Stimulated activated CD4-positive, alpha-beta T cell treated with anti-CD3 and anti-CD28 coated beads, TNF-alpha, amount 100 ng/mL, for 48 hours (primary cell): Measurements from ENCODE around the gene KDR.

ENCODE experiments used
- DNase-seq, 3 donors: peaks; one replicate each; pipeline ENCODE4 v3.0.0-alpha.2; 2020; ENCODE audit warnings: low read depth in 3 of 3

The KDR gene

DNA sequence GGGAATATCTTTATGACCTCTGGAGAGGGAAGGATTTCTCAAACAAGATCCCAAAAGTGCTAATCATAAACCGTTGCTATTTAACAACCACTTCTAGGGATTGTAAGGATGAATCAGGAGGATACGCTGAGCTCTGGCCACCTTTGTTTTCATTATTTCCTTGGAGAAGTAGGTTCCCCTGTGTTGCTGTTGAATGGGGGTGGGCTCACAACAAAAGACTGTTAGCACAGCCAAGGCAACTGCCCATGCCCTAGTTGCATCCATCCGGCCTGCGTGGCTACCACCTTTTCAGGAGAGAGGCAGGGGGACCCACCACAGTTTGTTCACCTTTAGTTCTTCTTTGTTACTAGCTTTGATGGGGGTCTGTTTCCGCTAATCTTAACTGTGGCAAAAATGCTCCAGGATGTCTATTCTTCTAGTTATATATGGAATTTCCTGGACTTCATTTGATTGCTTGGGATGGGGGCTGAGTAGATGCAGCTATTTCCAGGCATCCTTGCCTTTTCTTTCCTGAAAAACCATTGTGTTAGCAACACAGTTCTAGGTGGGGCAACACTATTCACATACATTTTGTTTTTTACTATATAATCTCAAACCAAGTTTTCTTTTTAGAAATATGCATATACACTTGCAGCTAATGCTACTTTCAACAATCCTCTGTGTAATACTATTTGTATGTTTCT is 95.4 kb downstream of the KDR start:
- DNase-seq = no peak

DNA sequence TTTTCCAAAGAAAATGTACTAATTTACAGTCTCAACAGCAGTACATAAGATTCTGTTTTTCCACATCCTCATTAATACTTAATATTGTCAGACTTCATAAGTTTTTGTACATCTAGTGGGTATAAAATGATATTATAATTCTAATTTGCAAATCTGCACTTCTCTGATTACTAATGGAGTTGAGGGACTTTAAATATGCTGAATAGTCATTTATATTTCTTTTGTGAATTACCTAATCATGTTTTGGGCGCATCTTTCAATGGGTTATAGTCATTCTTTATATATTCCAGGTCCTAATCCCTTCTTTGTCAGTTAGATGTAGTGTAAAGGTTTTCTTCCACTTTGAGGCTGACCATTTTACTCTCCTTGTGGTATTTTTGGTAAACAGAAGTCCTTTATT is 96.1 kb downstream of the KDR start:
- no peak for DNase-seq
